NCI-H1417 treated with DMSO at 0.1 percent for 48 hours (cell line): ENCODE results near the gene C12orf43.

ENCODE experiments used
- DNase-seq: peaks from one replicate; lab custom pipeline; 2025; lab: John Stamatoyannopoulos, UW

Gene C12orf43

GRCh38 chr12:120978296-120979219 is 37.7 kb downstream of the C12orf43 start, which contains the start of gene HNF1A:
Gene HNF1A (plus strand): TSS chr12:120978543. CDS start chr12:120978769, 226 bp downstream.
- DNase-seq: no peak

GRCh38 chr12:120977531-120978295 is 38.6 kb downstream of the C12orf43 start:
- no peak for DNase-seq

GRCh38 chr12:120972870-120973543 is 43.3 kb downstream of the C12orf43 start:
- no peak for DNase-seq

GRCh38 chr12:120971299-120972180 is 44.7 kb downstream of the C12orf43 start:
- no peak for DNase-seq

GRCh38 chr12:120970310-120970709 is 46.0 kb downstream of the C12orf43 start:
- DNase-seq: no peak

GRCh38 chr12:120965534-120966091 is 50.7 kb downstream of the C12orf43 start:
- DNase-seq: no peak

GRCh38 chr12:120964298-120964697 is 52.0 kb downstream of the C12orf43 start:
- no peak for DNase-seq

- no peak for DNase-seq
Measured at GRCh38 chr12:120962532-120963020, 53.7 kb downstream of the C12orf43 start.

- DNase-seq: no peak
Measured at GRCh38 chr12:120961604-120962531, 54.4 kb downstream of the C12orf43 start.

GRCh38 chr12:120960657-120961056 is 55.6 kb downstream of the C12orf43 start:
- no peak for DNase-seq

GRCh38 chr12:120959111-120959878 is 57.0 kb downstream of the C12orf43 start:
- no peak for DNase-seq

- DNase-seq: no peak
Measured at GRCh38 chr12:120956579-120957300, 59.5 kb downstream of the C12orf43 start.

GRCh38 chr12:120955232-120955631 is 61.1 kb downstream of the C12orf43 start:
- DNase-seq: no peak

GRCh38 chr12:120950807-120951206 is 65.5 kb downstream of the C12orf43 start:
- no peak for DNase-seq
